Measurements from ENCODE around the gene ABLIM2.

ABLIM2 gene

DNA sequence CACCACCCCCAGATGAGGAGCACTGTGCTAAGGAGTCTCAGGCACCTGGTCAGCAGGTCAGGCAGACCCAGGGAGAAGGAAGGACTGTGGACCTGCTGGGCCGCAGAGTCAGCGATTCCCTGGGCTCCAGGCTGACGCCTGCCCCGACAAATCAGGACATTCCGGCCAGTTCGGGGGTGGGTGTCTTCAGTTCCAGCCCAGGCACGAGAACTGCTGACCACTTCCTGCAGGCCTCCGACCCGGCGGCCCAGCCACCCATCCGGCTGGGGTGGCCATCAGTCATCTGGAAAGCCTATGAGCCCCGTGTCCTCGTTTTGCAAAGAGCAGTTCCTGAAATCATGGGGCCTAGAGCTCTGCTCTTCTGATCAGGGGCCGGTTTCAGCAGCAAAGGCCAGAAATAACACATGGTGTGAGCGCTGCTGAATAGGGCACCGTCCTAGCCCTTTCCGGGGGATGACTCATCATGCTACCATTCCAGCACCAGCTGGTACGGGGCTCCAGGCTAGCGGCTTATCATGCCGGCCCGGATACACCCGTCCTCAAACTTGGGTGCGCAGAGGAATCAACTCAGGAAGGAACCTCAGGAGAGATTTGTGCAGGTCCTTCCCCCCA lies 32.6 kb upstream of the ABLIM2 start:
- TF ChIP-seq, protein P1, sequence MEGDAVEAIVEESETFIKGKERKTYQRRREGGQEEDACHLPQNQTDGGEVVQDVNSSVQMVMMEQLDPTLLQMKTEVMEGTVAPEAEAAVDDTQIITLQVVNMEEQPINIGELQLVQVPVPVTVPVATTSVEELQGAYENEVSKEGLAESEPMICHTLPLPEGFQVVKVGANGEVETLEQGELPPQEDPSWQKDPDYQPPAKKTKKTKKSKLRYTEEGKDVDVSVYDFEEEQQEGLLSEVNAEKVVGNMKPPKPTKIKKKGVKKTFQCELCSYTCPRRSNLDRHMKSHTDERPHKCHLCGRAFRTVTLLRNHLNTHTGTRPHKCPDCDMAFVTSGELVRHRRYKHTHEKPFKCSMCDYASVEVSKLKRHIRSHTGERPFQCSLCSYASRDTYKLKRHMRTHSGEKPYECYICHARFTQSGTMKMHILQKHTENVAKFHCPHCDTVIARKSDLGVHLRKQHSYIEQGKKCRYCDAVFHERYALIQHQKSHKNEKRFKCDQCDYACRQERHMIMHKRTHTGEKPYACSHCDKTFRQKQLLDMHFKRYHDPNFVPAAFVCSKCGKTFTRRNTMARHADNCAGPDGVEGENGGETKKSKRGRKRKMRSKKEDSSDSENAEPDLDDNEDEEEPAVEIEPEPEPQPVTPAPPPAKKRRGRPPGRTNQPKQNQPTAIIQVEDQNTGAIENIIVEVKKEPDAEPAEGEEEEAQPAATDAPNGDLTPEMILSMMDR (IDR thresholded peaks at IDR 0.05; ENCODE audit: low read depth, low read length), result no peak
- DNase-seq (ENCODE audit: extremely low read depth, low read depth), result no peak

- DNase-seq (ENCODE audit: extremely low read depth, low read depth), result no peak
- TF ChIP-seq, protein P1 (IDR thresholded peaks at IDR 0.05; ENCODE audit: low read depth, low read length), result no peak
Observed at GRCh38 chr4:8189551-8190466, 31.2 kb upstream of the ABLIM2 start.

DNA sequence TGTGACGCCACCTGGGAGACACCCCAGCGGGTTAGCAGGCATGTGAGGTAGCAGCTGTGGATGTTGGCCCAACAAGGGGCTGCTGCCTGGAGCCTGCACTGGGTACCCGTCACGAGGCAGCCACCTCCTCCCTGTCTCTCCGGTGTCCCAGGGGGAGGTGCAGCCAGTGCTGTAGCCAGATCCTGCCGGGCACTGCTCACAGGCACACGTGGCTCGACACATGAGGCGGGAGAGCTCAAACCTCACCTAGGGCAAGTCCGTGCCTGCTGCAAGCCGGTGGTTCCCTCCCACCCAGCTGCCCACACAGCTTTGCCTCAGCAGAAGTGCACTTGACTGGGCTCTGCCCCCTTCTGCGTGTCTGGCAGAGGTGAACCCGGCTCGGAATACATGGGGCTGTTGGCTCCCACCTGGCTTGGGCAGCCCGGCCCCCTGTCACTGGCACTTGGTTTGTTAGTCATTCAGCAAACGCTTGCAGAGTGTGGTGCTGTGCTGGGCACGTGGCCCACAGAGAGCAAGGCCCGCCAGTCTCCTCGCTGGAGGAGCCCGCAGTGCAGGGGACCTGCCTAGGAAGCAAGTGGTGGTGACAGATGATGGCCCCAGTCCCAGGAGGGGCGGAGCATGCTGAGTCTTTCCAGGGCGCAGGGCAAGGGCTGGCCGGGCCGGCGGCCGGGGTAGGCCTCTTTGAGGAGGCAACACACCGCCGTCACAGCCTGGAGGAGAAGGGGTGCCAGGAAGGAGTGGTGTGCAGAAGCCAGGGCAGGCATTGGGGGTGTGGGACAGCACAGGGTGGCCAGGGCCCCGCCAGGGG lies 30.3 kb upstream of the ABLIM2 start:
- DNase-seq (ENCODE audit: extremely low read depth, low read depth), result no peak
- TF ChIP-seq, protein P1 (IDR thresholded peaks at IDR 0.05; ENCODE audit: low read depth, low read length), result no peak

- DNase-seq (ENCODE audit: extremely low read depth, low read depth), result no peak
- TF ChIP-seq, protein P1 (IDR thresholded peaks at IDR 0.05; ENCODE audit: low read depth, low read length), result no peak
Observed at GRCh38 chr4:8188085-8188484, 29.5 kb upstream of the ABLIM2 start.

GRCh38 chr4:8185930-8186329 lies 27.3 kb upstream of the ABLIM2 start:
- TF ChIP-seq, protein P1 (IDR thresholded peaks at IDR 0.05; ENCODE audit: low read depth, low read length), result no peak
- no peak for DNase-seq (ENCODE audit: extremely low read depth, low read depth)

DNA sequence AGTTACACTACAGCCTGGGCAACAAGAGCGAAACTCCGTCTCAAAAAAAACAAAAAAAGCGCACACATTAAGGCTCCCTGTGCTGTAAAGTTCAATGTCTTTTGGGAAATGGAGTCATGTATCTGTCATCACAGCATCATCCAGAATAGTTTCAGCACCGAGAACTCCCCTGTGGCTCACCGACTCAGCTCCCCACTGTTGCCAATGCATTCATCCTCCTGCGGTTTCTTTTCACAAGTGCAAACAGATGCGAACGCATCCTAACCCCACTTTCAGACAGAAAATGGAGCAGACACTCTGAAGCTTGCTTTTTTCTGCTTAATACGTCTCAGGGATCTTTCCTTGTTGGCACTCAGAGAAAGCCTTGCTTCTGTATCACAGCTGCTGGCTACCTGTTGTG lies 26.7 kb upstream of the ABLIM2 start:
- DNase-seq (ENCODE audit: extremely low read depth, low read depth), result peak; percentile 48
- TF ChIP-seq, protein P1 (IDR thresholded peaks at IDR 0.05; ENCODE audit: low read depth, low read length), result no peak

Data from AG09319 (cell line).